OCI-LY7 (cell line): ENCODE results near the gene NISCH. TPM values are rescaled to one million over a fixed set of nuclear protein-coding genes. Genes with fewer than 3 reads are reported as not detected.

Experiments used
- BruUV-seq: library from RNA; stranded (reverse); fragments of 400-500 nt; replicated peaks from 2 replicates; lab custom pipeline; 2021; lab: Mats Ljungman, UMichigan
- CTCF ChIA-PET: fragments of 300-600 bp; sonication (Branson Sonifier 250); formaldehyde crosslinking; loops from one replicate; lab custom pipeline; 2022; ENCODE audit warnings: antibody characterized with exemption; ENCODE audit not compliant: unreplicated experiment; lab: Charles Lee
- POLR2A ChIA-PET: fragments of 300-600 bp; sonication (Branson Sonifier 250); formaldehyde crosslinking; loops from one replicate; lab custom pipeline; 2022; ENCODE audit warnings: antibody characterized with exemption; lab: Charles Lee
- DNase-seq: peaks from one replicate; pipeline ENCODE4 v3.0.0-alpha.2; 2015; ENCODE audit warnings: low spot score
- H2AFZ ChIP-seq: fragments of 200-600 bp; sonication (generic), shearing (Covaris generic); 2 replicates; pipeline ENCODE4 v1.6.1; 2014; ENCODE audit warnings: mild to moderate bottlenecking, antibody characterized with exemption, low read length, moderate library complexity
- H3K27ac ChIP-seq: fragments of 200-600 bp; sonication (generic); 2 replicates; pipeline ENCODE4 v1.5.1; 2014; ENCODE audit warnings: mixed run types, low read depth, mild to moderate bottlenecking, moderate library complexity, low read length, inconsistent platforms; ENCODE audit not compliant: poor library complexity, severe bottlenecking
- H3K36me3 ChIP-seq: fragments of 200-600 bp; sonication (generic); 2 replicates; pipeline ENCODE4 v1.6.1; 2014; ENCODE audit warnings: mild to moderate bottlenecking, antibody characterized with exemption, low read length, moderate library complexity, mixed read lengths; ENCODE audit not compliant: insufficient read depth
- H3K4me1 ChIP-seq: fragments of 200-600 bp; sonication (generic); 2 replicates; pipeline ENCODE4 v1.5.1; 2014; ENCODE audit warnings: mild to moderate bottlenecking, low read length; ENCODE audit not compliant: insufficient read depth, poor library complexity, severe bottlenecking
- H3K4me2 ChIP-seq: fragments of 200-600 bp; sonication (generic); 2 replicates; pipeline ENCODE4 v1.6.1; 2014; ENCODE audit warnings: mild to moderate bottlenecking, low read length
- H3K4me3 ChIP-seq: fragments of 200-600 bp; sonication (generic); 2 replicates; pipeline ENCODE4 v1.5.1; 2014; ENCODE audit warnings: mild to moderate bottlenecking, low read depth, low read length; ENCODE audit not compliant: poor library complexity, severe bottlenecking
- H3K79me2 ChIP-seq: fragments of 200-600 bp; sonication (generic); 2 replicates; pipeline ENCODE4 v1.6.1; 2016; ENCODE audit warnings: low read depth, mild to moderate bottlenecking, low read length, moderate library complexity, mixed read lengths; ENCODE audit not compliant: insufficient read depth
- H3K9me2 ChIP-seq: fragments of 200-600 bp; sonication (generic); 2 replicates; pipeline ENCODE4 v1.6.1; 2016; ENCODE audit warnings: mild to moderate bottlenecking, low read length, mixed read lengths; ENCODE audit not compliant: insufficient read depth
- H3K9me3 ChIP-seq: fragments of 200-600 bp; sonication (generic); 2 replicates; pipeline ENCODE4 v1.6.1; 2014; ENCODE audit warnings: mild to moderate bottlenecking, mixed run types, low read length, mixed read lengths
- H4K20me1 ChIP-seq: fragments of 200-600 bp; sonication (generic); 2 replicates; pipeline ENCODE4 v1.6.1; 2014; ENCODE audit warnings: mild to moderate bottlenecking, antibody characterized with exemption, low read length, moderate library complexity, mixed read lengths; ENCODE audit not compliant: insufficient read depth
- EZH2phosphoT487 ChIP-seq: fragments of 200-600 bp; sonication (generic); IDR thresholded peaks from 2 replicates; pipeline ENCODE4 v1.6.1; 2018; ENCODE audit warnings: low read depth, borderline replicate concordance, mild to moderate bottlenecking, mixed run types, antibody characterized with exemption, low read length, moderate library complexity, mixed read lengths
- intact Hi-C: fragments of 100-400 bp; cut with micrococcal nuclease; formaldehyde crosslinking; loops from one replicate; pipeline ENCODE4 v1.10.0; 2022; ENCODE audit not compliant: unreplicated experiment
- total RNA-seq, 2 experiments: library from RNA; depleted of rRNA in 1 of 2; stranded (reverse); fragments of >200 nt in 1 of 2; shearing (Covaris generic) in 1 of 2; gene quantifications; 2 replicates each; pipeline ENCODE4 v1.2.3, GENCODE V29; 2014 to 2022
- TF ChIP-seq, protein P1 (sequence below): fragments of 200-600 bp; sonication (generic); conservative IDR thresholded peaks from 2 replicates; pipeline ENCODE4 v1.5.1; 2014; ENCODE audit warnings: mild to moderate bottlenecking, antibody characterized with exemption, low read length, moderate library complexity, mixed read lengths

NISCH gene
- total RNA-seq, 2 experiments from 2014 or later: 60.5 to 73.3 TPM

- Histone ChIP-seq H3K9me2 (no peaks in the 10 kb centered on the region), H3K36me3 (peaks cover 2% of the 10 kb centered on the region; the same call in 1 of the 2 replicates), H4K20me1 (0 out of 2 replicates have a peak, but pooled peaks cover 13% of the 10 kb centered on the region), H3K4me1 (peaks cover 51% of the 10 kb centered on the region), H3K4me3 (peak within 1 kb of the TSS; percentile 86), H3K4me2 (peak within 1 kb of the TSS; percentile 99), H2AFZ (peak within 1 kb of the TSS; percentile 79; the same call in 1 of the 2 replicates), H3K79me2 (peaks cover 31% of the 10 kb centered on the region), H3K27ac (peak within 1 kb of the TSS; percentile 60), H3K9me3 (no peaks in the 10 kb centered on the region)
- ChIA-PET POLR2A (no interaction called here), CTCF (no interaction called here)
- no TSS peak for BruUV-seq
- DNase-seq: peak; percentile 87
- TF ChIP-seq EZH2phosphoT487: no peak
- TF ChIP-seq, protein P1, sequence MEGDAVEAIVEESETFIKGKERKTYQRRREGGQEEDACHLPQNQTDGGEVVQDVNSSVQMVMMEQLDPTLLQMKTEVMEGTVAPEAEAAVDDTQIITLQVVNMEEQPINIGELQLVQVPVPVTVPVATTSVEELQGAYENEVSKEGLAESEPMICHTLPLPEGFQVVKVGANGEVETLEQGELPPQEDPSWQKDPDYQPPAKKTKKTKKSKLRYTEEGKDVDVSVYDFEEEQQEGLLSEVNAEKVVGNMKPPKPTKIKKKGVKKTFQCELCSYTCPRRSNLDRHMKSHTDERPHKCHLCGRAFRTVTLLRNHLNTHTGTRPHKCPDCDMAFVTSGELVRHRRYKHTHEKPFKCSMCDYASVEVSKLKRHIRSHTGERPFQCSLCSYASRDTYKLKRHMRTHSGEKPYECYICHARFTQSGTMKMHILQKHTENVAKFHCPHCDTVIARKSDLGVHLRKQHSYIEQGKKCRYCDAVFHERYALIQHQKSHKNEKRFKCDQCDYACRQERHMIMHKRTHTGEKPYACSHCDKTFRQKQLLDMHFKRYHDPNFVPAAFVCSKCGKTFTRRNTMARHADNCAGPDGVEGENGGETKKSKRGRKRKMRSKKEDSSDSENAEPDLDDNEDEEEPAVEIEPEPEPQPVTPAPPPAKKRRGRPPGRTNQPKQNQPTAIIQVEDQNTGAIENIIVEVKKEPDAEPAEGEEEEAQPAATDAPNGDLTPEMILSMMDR: 0 out of 2 replicates have a peak, but pooled peaks have one; percentile 23
- intact Hi-C loops: no loop called here
Observed at GRCh38 chr3:52533623-52534280, 78.3 kb downstream of the NISCH start, which contains the start of gene NT5DC2. Gene NT5DC2, minus strand, starts transcription at chr3:52533857. Its CDS starts 120 bp downstream, at chr3:52533737.

DNA sequence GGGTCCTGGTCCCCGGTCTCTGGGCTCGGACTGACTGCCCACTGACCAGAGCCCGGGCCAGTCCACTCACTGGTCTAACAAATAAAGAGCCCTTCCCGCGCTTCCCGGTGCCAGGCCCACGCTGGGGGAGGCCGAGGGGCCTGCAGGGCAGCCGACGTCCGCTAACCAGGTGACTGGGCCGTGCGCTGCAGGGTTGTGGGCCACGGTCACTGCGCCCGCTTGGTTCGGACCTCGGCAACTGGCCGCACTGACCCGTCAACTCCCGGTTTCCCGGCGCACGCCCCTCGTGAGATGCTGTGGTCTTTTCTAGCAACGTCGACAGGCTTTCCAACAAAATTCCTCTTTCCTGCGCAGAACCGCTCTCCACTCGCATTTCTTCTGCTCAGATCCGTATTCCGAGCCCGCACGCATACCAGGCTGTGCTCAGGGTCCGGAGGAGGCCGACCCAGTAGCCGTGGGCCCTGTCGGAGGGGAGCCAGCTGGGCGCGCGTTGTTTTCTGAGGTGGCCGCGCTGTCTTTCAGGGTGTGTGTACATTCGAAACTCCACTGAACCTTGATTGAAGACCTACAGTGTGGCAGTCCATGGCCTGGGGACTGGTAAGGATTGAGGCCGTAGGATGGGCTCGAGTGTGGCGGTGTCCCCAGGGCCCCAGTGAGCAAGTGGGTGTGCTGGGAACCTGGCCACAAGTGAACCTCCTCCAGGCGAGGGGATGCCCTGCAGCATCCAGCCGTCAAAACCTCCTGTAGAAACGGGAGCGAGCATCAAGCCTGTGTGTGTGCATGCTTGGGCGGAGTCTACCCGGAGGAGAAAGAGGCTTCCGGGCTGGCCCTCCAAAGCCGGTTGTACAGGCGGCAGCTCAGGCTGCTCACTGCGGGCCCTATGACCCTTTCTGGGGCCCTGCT, 79.1 kb downstream of the NISCH start:
- Histone ChIP-seq H3K27ac (peak overlapping the region; percentile 60), H3K4me2 (peak overlapping the region; percentile 69), H3K36me3 (peaks cover 9% of the 10 kb centered on the region), H3K9me3 (no peaks in the 10 kb centered on the region), H3K4me1 (peaks cover 57% of the 10 kb centered on the region), H3K79me2 (peaks cover 36% of the 10 kb centered on the region), H3K9me2 (no peaks in the 10 kb centered on the region), H2AFZ (peak overlapping the region; percentile 79; the same call in 1 of the 2 replicates), H3K4me3 (peak overlapping the region; percentile 68), H4K20me1 (0 out of 2 replicates have a peak, but pooled peaks cover 13% of the 10 kb centered on the region)
- intact Hi-C loops: loop anchor here (5.0 kb wide), 2 partner anchors 62 to 77 kb away; partner anchors contain the start of gene NISCH
- TF ChIP-seq, protein P1: no peak
- TF ChIP-seq EZH2phosphoT487: no peak
- ChIA-PET POLR2A (interaction anchor here (0.9 kb wide), 1 partner anchor 12 kb away, joined by 3 read pairs; no protein-coding TSS in a partner anchor), CTCF (no interaction called here)
- DNase-seq: peak; percentile 64
- no TSS peak for BruUV-seq
